Transverse colon (tissue), 4 donors: Measurements from ENCODE around the gene RAI1.
A peak's percentile ranks its signal among the peaks of the same experiment; 100 is the strongest.

Experiments used
- EP300 ChIP-seq: sonication (generic); formaldehyde crosslinking; IDR thresholded peaks from one replicate; pipeline ENCODE4 v1.6.1; 2017; ENCODE audit warnings: antibody characterized with exemption, low read depth
- POLR2A ChIP-seq: fragments of 450-650 bp; IDR thresholded peaks from one replicate; pipeline ENCODE4 v1.6.1; 2016; ENCODE audit warnings: antibody characterized with exemption, mild to moderate bottlenecking, moderate library complexity
- POLR2AphosphoS5 ChIP-seq, 3 donors: sonication (generic); formaldehyde crosslinking; IDR thresholded peaks; one replicate each; pipeline ENCODE4 v1.6.1; 2016; ENCODE audit warnings: antibody characterized with exemption in 3 of 3
- TF ChIP-seq, protein P1 (sequence below), 5 experiments: fragments of 200-600 bp in 3 of 5; fragments of 450-650 bp in 2 of 5; sonication (generic) in 3 of 5; IDR thresholded peaks; 1 replicate in 2 of 5; 2 replicates in 3 of 5; pipeline ENCODE4 v1.5.1; 2016 to 2017; ENCODE audit warnings: antibody characterized with exemption in 5 of 5, inconsistent platforms in 3 of 5, mild to moderate bottlenecking in 2 of 5, moderate library complexity in 1 of 5

DNA sequence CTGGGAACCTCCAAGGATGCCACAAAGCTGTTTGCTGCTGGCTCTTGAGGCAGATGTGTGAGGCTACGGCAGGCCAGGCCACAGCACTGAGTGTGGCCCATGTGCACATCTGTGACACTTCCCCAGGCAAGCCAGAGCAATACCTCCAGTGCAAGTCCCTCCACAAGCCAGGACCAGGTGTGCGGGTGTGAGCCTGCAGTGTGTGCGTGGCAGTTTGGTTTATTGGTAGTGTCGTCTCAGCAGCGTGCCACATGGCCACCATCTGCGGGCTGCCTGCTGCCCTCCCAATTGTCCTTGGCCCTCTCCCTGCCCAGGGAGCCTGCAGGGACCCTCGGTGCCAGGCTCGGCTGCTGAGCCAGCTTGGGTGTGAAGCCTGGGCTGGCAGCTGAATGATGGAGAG is 165.4 kb downstream of the RAI1 start:
- TF ChIP-seq POLR2AphosphoS5 (IDR thresholded peaks at IDR 0.05) = peak in 1 of 3 donors; percentile 18
- TF ChIP-seq, protein P1, sequence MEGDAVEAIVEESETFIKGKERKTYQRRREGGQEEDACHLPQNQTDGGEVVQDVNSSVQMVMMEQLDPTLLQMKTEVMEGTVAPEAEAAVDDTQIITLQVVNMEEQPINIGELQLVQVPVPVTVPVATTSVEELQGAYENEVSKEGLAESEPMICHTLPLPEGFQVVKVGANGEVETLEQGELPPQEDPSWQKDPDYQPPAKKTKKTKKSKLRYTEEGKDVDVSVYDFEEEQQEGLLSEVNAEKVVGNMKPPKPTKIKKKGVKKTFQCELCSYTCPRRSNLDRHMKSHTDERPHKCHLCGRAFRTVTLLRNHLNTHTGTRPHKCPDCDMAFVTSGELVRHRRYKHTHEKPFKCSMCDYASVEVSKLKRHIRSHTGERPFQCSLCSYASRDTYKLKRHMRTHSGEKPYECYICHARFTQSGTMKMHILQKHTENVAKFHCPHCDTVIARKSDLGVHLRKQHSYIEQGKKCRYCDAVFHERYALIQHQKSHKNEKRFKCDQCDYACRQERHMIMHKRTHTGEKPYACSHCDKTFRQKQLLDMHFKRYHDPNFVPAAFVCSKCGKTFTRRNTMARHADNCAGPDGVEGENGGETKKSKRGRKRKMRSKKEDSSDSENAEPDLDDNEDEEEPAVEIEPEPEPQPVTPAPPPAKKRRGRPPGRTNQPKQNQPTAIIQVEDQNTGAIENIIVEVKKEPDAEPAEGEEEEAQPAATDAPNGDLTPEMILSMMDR (IDR thresholded peaks at IDR 0.05) = no peak
- TF ChIP-seq POLR2A = no peak
- TF ChIP-seq EP300 = no peak
